ENCODE measurements around the gene MASP2.

DNA sequence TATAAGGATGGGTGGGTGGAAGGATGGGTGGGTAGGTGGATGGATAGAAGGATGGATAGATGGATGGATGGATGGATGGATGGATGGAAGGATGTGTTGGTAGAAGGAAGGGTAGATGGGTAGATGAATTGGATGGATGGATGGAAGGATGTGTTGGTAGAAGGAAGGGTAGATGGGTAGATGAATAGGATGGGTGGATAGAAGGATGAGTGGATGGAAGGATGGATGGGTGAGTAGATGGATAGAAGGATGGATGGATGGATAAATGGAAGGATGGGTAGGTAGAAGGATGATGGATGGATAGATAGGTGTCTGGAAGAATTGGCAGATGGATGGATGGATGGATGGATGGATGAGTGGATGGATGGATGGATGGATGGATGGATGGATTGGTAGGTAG is 6.0 kb downstream of the MASP2 start:
- TF ChIP-seq EZH2 (IDR thresholded peaks at IDR 0.05; ENCODE audit: insufficient read depth, poor library complexity, severe bottlenecking) (no peak), EZH2phosphoT487 (IDR thresholded peaks at IDR 0.05; ENCODE audit: insufficient read depth, low read depth) (no peak)

All from GM23248 (cell line).